Measurements from ENCODE around the gene ZNF33A. TPM values are rescaled to one million over a fixed set of nuclear protein-coding genes. Genes with fewer than 3 reads are reported as not detected.
"Not testable (repeated sequence)": the region's sequence is repeated elsewhere in the genome, so short reads cannot be mapped to it uniquely, and the experiment has no call there.

Gene ZNF33A
- total and polyA plus RNA-seq, 10 of the 15 experiments (the other 5 are each of a cell fraction or from before 2014, with no cell fraction given) = 9.8 to 29.9 (median 18.3) TPM

- no peak for TF ChIP-seq GABPA (IDR thresholded peaks at IDR 0.05; ENCODE audit: low read depth)
- no peak for TF ChIP-seq PML (IDR thresholded peaks at IDR 0.05; ENCODE audit: low read length)
Observed at GRCh38 chr10:38016354-38016753, 5.9 kb downstream of the ZNF33A start (continued).

- SMC1A ChIA-PET (ENCODE audit: uncharacterized antibody, unreplicated experiment) = not testable (repeated sequence)
Observed at GRCh38 chr10:38019124-38019523, 8.6 kb downstream of the ZNF33A start.

GRCh38 chr10:38025283-38025682, 14.8 kb downstream of the ZNF33A start:
- peak overlapping the region; percentile 42 for H3K27ac ChIP-seq (ENCODE audit: control insufficient read depth, insufficient read depth)
- WGBS (ENCODE audit: insufficient coverage, insufficient replicate concordance, low lambda C conversion rate, missing lambda C conversion rate) = 6% methylated on average over 3 of the region's 3 CpGs
- H4K20me1 ChIP-seq (ENCODE audit: control insufficient read depth, insufficient read depth) = no peaks in the 10 kb centered on the region
- no TSS peak for BruUV-seq (replicated peaks)
- peaks cover 2% of the 10 kb centered on the region; the same call in 1 of the 3 replicates for H3K9me3 ChIP-seq (replicated peaks; ENCODE audit: control insufficient read depth, insufficient read depth, low read length)
- POLR2A ChIA-PET = interaction anchor here (0.7 kb wide), 1 partner anchor 13 kb away, joined by 3 read pairs; no protein-coding TSS in a partner anchor
- H3K4me2 ChIP-seq (ENCODE audit: control insufficient read depth, insufficient read depth) = peak overlapping the region; percentile 30
- peak; percentile 97 for ATAC-seq
- no peak overlapping the region; the same call in 1 of the 2 replicates for H2AFZ ChIP-seq (ENCODE audit: control insufficient read depth, low read depth, low read length)
- no peak for DNase-seq (ENCODE audit: low read depth, low spot score)
- no peaks in the 10 kb centered on the region for H3K27me3 ChIP-seq (replicated peaks in 1 of 2; ENCODE audit: control insufficient read depth in 2 of 2, insufficient read depth in 2 of 2, low read length in 1 of 2)
- RAD21 ChIA-PET (ENCODE audit: unreplicated experiment) = interaction anchor here (0.8 to 1.9 kb wide), 3 partner anchors 16 to 68 kb away, joined by 3 to 5 read pairs (median 3); partner anchors contain the start of genes ZNF25 and ZNF37A
- peaks cover 0 to 11% of the 10 kb centered on the region in 2 experiments; a peak in 3 of 4 replicates for H3K36me3 ChIP-seq (ENCODE audit: control insufficient read depth in 2 of 2, insufficient read depth in 2 of 2, low read length in 1 of 2)
- SMC1A ChIA-PET (ENCODE audit: uncharacterized antibody, unreplicated experiment) = interaction anchor here (0.6 to 2.2 kb wide), 4 partner anchors 12 to 63 kb away, joined by 3 to 12 read pairs (median 4); partner anchors contain the start of gene ZNF33A
- H3K79me2 ChIP-seq (ENCODE audit: control insufficient read depth, insufficient read depth, low read length) = no peaks in the 10 kb centered on the region
- no peak overlapping the region for H3K9ac ChIP-seq (ENCODE audit: control insufficient read depth, insufficient read depth, low read length)
- CTCF ChIA-PET = interaction anchor here (1.5 kb wide), 1 partner anchor 11 kb away, joined by 4 read pairs; no protein-coding TSS in a partner anchor
- in situ Hi-C loops (cut with MboI) = no loop called here
- H3K4me1 ChIP-seq (ENCODE audit: control insufficient read depth, insufficient read depth, low read length) = peaks cover 23% of the 10 kb centered on the region
- no peak overlapping the region for H3K4me3 ChIP-seq
- FAIRE-seq = peak; percentile 23
- intact Hi-C loops (cut with micrococcal nuclease; ENCODE audit: unreplicated experiment) = loop anchor here (5.0 kb wide), 2 partner anchors 48 to 67 kb away; partner anchors contain the start of genes ZNF25 and ZNF37A
- no peak for TF ChIP-seq FOXK2 (IDR thresholded peaks at IDR 0.05)
- TF ChIP-seq BCLAF1 (IDR thresholded peaks at IDR 0.05) = no peak
- no peak for TF ChIP-seq WRNIP1 (IDR thresholded peaks at IDR 0.05; ENCODE audit: borderline replicate concordance, low read depth, low read length)
- TF ChIP-seq BRCA1 (IDR thresholded peaks at IDR 0.05; ENCODE audit: low read depth, low read length) = no peak
- TF ChIP-seq SPI1 (IDR thresholded peaks at IDR 0.05; ENCODE audit: borderline replicate concordance, insufficient read depth, low read depth, low read length) = peak; percentile 92
- peak; percentile 79; the same call in 1 of the 3 replicates for TF ChIP-seq POU2F2 (IDR thresholded peaks at IDR 0.05; ENCODE audit: borderline replicate concordance, low read depth, low read length)

More at GRCh38 chr10:38019124-38019523, 8.6 kb downstream of the ZNF33A start:
- H3K27me3 ChIP-seq (replicated peaks in 1 of 2; ENCODE audit: control insufficient read depth in 2 of 2, insufficient read depth in 2 of 2, low read length in 1 of 2); DNase-seq (ENCODE audit: low read depth, low spot score); H2AFZ ChIP-seq (ENCODE audit: control insufficient read depth, low read depth, low read length); BruUV-seq (replicated peaks); intact Hi-C loops (cut with micrococcal nuclease; ENCODE audit: unreplicated experiment); in situ Hi-C loops (cut with MboI); H3K9ac ChIP-seq (ENCODE audit: control insufficient read depth, insufficient read depth, low read length); FAIRE-seq; H3K4me1 ChIP-seq (ENCODE audit: control insufficient read depth, insufficient read depth, low read length); ATAC-seq; H3K4me3 ChIP-seq; H3K9me3 ChIP-seq (replicated peaks; ENCODE audit: control insufficient read depth, insufficient read depth, low read length); H4K20me1 ChIP-seq (ENCODE audit: control insufficient read depth, insufficient read depth); CTCF ChIA-PET; H3K27ac ChIP-seq (ENCODE audit: control insufficient read depth, insufficient read depth); H3K4me2 ChIP-seq (ENCODE audit: control insufficient read depth, insufficient read depth); H3K79me2 ChIP-seq (ENCODE audit: control insufficient read depth, insufficient read depth, low read length); RAD21 ChIA-PET (ENCODE audit: unreplicated experiment): not testable (repeated sequence)
- peaks cover 0 to 33% of the 10 kb centered on the region in 2 experiments; a peak in 2 of 4 replicates for H3K36me3 ChIP-seq (ENCODE audit: control insufficient read depth in 2 of 2, insufficient read depth in 2 of 2, low read length in 1 of 2)
- POLR2A ChIA-PET = interaction anchor here (1.0 kb wide), 1 partner anchor 19 kb away, joined by 3 read pairs; no protein-coding TSS in a partner anchor
- WGBS (ENCODE audit: insufficient coverage, insufficient replicate concordance, low lambda C conversion rate, missing lambda C conversion rate) = 93% methylated on average over 2 of the region's 4 CpGs
